ENCODE results near the gene ACTN1.

Gene ACTN1

GRCh38 chr14:68931474-68932051, 47.5 kb downstream of the ACTN1 start:
- no peak overlapping the region for H3K4me3 ChIP-seq (replicated peaks; ENCODE audit: low read depth, low read length)
- TF ChIP-seq, protein P1, sequence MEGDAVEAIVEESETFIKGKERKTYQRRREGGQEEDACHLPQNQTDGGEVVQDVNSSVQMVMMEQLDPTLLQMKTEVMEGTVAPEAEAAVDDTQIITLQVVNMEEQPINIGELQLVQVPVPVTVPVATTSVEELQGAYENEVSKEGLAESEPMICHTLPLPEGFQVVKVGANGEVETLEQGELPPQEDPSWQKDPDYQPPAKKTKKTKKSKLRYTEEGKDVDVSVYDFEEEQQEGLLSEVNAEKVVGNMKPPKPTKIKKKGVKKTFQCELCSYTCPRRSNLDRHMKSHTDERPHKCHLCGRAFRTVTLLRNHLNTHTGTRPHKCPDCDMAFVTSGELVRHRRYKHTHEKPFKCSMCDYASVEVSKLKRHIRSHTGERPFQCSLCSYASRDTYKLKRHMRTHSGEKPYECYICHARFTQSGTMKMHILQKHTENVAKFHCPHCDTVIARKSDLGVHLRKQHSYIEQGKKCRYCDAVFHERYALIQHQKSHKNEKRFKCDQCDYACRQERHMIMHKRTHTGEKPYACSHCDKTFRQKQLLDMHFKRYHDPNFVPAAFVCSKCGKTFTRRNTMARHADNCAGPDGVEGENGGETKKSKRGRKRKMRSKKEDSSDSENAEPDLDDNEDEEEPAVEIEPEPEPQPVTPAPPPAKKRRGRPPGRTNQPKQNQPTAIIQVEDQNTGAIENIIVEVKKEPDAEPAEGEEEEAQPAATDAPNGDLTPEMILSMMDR (IDR thresholded peaks at IDR 0.05; ENCODE audit: low read length, missing control alignments), result no peak
- no peak for DNase-seq (ENCODE audit: low read depth)

- no peak overlapping the region for H3K4me3 ChIP-seq (replicated peaks; ENCODE audit: low read depth, low read length)
- TF ChIP-seq, protein P1 (IDR thresholded peaks at IDR 0.05; ENCODE audit: low read length, missing control alignments), result no peak
- DNase-seq (ENCODE audit: low read depth), result no peak
These were observed 48.0 kb downstream of the ACTN1 start for GRCh38 chr14:68931063-68931462.

DNA sequence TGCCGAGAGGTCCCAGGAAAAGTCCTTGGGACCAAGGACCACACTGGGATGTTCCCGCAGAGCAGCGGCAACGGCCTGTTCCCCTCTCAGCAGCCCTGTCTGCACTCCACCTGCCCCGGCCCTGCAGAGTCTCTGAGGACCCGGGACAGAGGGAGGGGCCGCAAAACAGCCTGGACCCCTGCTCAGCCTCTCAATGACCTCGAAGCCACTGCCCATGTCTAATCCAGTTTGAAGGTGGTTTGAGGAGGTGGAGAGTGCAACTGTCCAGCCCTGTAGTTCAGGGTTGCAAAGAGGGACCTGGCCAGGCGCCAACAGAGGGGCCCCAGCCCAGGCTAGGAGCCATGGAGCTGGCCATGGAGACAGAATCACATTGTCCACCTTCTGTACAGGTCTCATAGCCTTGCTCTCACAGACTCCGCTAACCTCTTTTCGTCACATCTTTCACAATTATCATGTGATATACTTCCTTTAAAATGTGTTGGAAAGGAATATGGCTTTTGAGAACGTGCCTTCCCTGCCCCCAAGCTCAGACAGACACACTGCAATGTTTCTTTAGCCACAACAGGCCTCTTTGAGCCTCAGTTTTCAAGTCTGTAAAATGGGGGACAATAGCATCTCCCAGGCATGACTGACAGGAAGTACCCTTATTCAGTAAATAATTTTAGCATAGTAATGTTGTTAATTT, 49.3 kb downstream of the ACTN1 start:
- DNase-seq (ENCODE audit: low read depth), result no peak
- no peak overlapping the region for H3K4me3 ChIP-seq (replicated peaks; ENCODE audit: low read depth, low read length)
- TF ChIP-seq, protein P1 (IDR thresholded peaks at IDR 0.05; ENCODE audit: low read length, missing control alignments), result no peak

- H3K4me3 ChIP-seq (replicated peaks; ENCODE audit: low read depth, low read length), result no peak overlapping the region
- TF ChIP-seq, protein P1 (IDR thresholded peaks at IDR 0.05; ENCODE audit: low read length, missing control alignments), result no peak
- DNase-seq (ENCODE audit: low read depth), result no peak
These were observed 50.1 kb downstream of the ACTN1 start for GRCh38 chr14:68928770-68929550.

- DNase-seq (ENCODE audit: low read depth), result no peak
- TF ChIP-seq, protein P1 (IDR thresholded peaks at IDR 0.05; ENCODE audit: low read length, missing control alignments), result no peak
- no peak overlapping the region for H3K4me3 ChIP-seq (replicated peaks; ENCODE audit: low read depth, low read length)
These were observed 51.0 kb downstream of the ACTN1 start for GRCh38 chr14:68927956-68928675.

DNA sequence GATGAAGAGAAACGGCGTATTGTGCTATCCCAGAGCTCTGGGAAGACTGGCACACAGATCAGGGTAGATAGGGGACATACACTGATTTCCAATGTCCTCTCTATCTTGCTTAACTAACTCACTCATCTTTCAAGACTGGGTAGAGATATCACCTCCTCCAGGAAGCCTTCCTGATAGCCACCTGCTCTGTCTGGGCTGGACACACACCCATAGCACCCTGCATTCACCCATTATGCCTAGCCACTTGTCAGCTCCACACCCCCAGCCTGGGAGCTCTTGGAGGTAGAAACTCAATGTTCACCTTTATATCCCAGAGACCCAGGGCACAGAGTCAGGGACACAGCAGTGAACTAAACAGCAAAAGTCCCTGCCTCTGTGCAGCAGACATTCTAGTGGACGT, 52.0 kb downstream of the ACTN1 start:
- DNase-seq (ENCODE audit: low read depth), result no peak
- TF ChIP-seq, protein P1 (IDR thresholded peaks at IDR 0.05; ENCODE audit: low read length, missing control alignments), result no peak
- H3K4me3 ChIP-seq (replicated peaks; ENCODE audit: low read depth, low read length), result no peak overlapping the region

Measured in fibroblast of pulmonary artery (primary cell).